Choroid plexus epithelial cell (primary cell): ENCODE data around the gene SFMBT2.
A peak's percentile ranks its signal among the peaks of the same experiment; 100 is the strongest.

ENCODE experiments used
- DNase-seq: peaks from one replicate; pipeline ENCODE4 v3.0.0-alpha.2; 2010; ENCODE audit warnings: low read depth
- H3K4me3 ChIP-seq: 2 replicates; pipeline ENCODE4 v1.5.1; 2011; ENCODE audit warnings: low read depth, mild to moderate bottlenecking, control low read depth, low read length, moderate library complexity
- CTCF ChIP-seq: conservative IDR thresholded peaks from 2 replicates; pipeline ENCODE4 v1.5.1; 2011; ENCODE audit warnings: low read depth, mild to moderate bottlenecking, control low read depth, inconsistent platforms, low read length, moderate library complexity

SFMBT2 gene

GRCh38 chr10:7293378-7293920 is 117.4 kb downstream of the SFMBT2 start:
- DNase-seq, result no peak
- no peak for TF ChIP-seq CTCF
- no peak overlapping the region for H3K4me3 ChIP-seq

- peak; percentile 4 for DNase-seq
- TF ChIP-seq CTCF, result no peak
- H3K4me3 ChIP-seq, result no peak overlapping the region
These were observed 119.2 kb downstream of the SFMBT2 start for GRCh38 chr10:7291487-7292270.

GRCh38 chr10:7288060-7288690 is 122.7 kb downstream of the SFMBT2 start:
- H3K4me3 ChIP-seq, result no peak overlapping the region
- no peak for TF ChIP-seq CTCF
- DNase-seq, result no peak

- no peak for TF ChIP-seq CTCF
- no peak for DNase-seq
- H3K4me3 ChIP-seq, result no peak overlapping the region
These were observed 123.5 kb downstream of the SFMBT2 start for GRCh38 chr10:7287377-7287776.

GRCh38 chr10:7285522-7286322 is 125.1 kb downstream of the SFMBT2 start:
- no peak overlapping the region for H3K4me3 ChIP-seq
- no peak for TF ChIP-seq CTCF
- no peak for DNase-seq

- TF ChIP-seq CTCF, result no peak
- H3K4me3 ChIP-seq, result no peak overlapping the region
- DNase-seq, result no peak
These were observed 127.6 kb downstream of the SFMBT2 start for GRCh38 chr10:7283246-7283645.
